GM20431 (cell line): ENCODE data around the gene LHFPL3.
"Not testable (repeated sequence)": the region's sequence is repeated elsewhere in the genome, so short reads cannot be mapped to it uniquely, and the experiment has no call there.

Experiments used
- in situ Hi-C: fragments of 300-500 bp; cut with MseI, MboI; formaldehyde crosslinking; loops from one replicate; pipeline ENCODE4 v1.15.0; 2020; ENCODE audit warnings: low sequenced_read_pairs; ENCODE audit not compliant: unreplicated experiment

Gene LHFPL3

DNA sequence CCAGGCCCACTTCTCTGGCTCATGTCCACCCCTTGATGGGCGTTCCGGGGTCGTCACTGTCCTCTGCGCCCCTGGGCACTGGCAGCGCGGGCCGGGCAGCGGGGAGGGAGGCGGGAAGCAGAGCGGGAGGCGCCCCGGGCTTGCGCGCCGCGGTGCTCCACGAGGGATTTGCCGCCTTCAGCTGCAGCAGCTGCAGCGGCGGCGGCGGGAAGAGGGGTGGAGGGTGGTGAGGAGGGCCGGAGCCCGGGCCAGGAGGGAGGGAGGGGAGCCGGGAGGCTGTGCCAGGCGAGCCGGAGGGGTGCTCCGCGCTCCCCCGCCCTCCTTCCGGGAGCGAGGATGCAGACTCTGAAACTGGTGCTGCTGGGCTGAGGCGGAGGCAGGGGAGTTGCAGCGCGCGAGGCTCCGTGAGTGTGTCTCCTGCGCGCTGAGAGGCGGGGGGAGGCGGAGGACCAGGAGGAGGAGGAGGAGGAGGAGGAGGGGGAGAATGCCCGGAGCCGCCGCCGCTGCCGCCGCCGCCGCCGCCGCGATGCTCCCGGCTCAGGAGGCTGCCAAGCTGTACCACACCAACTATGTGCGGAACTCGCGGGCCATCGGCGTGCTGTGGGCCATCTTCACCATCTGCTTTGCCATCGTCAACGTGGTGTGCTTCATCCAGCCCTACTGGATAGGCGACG, at the start of gene LHFPL3:
LHFPL3 (plus strand) TSS at position 308 of the 674 bp plus-strand sequence.
- in situ Hi-C loops = no loop called here

DNA sequence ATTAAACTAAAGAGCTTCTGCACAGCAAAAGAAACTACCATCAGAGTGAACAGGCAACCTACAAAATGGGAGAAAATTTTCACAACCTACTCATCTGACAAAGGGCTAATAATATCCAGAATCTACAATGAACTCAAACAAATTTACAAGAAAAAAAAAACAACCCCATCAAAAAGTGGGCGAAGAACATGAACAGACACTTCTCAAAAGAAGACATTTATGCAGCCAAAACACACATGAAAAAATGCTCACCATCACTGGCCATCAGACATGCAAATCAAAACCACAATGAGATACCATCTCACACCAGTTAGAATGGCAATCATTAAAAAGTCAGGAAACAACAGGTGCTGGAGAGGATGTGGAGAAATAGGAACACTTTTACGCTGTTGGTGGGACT, 46.7 kb upstream of the LHFPL3 start:
- in situ Hi-C loops = not testable (repeated sequence)

DNA sequence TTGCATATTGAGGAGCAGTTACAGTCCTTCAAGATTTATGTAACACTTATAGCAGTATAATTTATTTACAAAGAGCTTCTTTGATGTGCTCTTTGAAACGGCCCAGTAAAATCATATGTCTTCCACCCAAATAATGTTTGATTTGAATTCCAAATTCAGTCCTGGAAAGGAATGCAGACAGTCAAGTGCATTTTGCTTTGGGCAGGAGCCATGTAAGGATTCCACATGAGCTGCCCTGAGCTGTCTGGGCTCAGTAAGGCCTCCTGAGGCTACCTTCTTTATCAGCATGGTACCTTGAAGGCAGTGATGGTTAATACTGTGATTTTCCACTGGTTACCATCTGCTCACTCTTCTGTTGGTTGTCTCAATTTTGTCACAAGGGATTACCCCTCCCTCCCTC, 41.6 kb upstream of the LHFPL3 start:
- in situ Hi-C loops = no loop called here

DNA sequence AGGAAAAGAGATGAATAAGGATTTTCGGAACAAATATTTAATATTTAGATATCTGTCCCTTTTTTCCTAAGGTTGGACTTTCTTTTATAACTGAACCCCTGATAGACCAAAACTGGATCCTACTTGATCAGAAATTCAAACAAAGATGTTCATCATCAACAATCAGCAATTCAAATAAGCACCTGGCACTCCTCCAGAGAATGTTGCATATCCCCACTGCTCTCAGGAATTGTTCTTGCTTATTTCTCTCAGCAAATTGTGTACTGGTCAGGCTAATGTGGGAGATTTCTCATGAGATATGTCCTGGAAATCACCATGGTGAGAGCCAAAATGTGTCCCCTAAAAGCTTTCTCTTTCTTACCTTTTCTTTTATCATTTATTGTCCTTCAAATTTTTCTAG, 40.3 kb upstream of the LHFPL3 start:
- in situ Hi-C loops = no loop called here

GRCh38 chr7:104294291-104294690, 34.1 kb upstream of the LHFPL3 start:
- in situ Hi-C loops = no loop called here

- in situ Hi-C loops = no loop called here
These were observed 32.1 kb upstream of the LHFPL3 start for GRCh38 chr7:104296266-104296665.

GRCh38 chr7:104296900-104297299, 31.5 kb upstream of the LHFPL3 start:
- in situ Hi-C loops = no loop called here

DNA sequence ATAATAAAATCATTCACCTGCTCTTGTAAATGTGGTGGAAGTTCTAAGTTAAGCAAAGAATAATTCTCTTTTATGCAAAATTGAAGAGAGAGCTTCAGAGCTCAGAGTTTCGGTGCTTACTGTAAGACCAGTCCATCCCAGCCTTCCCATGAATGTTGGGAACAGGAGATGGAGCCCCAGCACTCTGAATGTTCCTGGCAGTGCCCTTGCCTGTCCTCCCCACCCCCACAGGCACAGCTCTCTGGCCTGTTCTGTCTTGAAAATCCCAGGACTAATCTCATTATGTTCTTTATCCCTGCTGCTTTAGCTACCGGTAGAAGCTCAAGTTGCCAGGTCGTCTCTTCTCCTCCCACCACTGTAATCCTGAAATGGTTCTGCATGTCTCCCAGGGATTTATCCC, 29.1 kb upstream of the LHFPL3 start:
- in situ Hi-C loops = no loop called here

DNA sequence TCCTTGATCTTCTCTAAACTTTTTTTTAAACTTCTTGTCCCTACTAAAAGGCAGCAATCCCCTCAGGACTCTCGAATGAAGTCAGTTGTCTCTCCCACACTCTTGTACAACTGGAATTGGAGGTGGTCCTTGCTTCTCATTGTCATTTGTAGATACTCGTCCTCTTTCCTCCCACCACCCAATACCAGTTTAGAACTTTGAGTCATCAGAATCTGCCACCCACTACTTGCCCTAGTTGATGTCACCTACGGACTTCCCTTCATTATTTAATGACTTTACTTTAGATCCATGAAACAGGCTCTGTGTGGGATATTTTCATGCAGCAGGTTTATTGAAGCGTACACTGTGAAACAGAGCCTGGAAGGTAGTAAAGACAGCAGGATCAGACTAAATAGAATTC, 28.6 kb upstream of the LHFPL3 start:
- in situ Hi-C loops = no loop called here

DNA sequence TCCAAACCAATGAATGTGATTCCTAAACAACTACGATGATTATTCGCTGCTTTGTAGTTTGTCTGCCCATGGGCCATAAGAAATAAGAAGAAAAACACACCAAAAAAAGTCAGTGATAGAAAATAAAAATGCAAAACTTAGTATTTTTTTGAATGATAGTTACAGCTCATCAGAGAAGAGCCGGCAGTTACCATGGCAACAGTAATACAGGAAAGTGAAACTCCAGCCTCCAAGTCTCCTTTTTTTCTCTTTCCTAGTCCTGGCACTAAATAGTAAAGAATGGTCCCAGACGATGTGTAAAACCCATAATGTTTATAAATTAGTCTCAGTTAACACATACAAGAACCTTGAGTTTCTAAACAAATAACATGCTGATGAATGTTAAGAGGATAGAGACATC, 21.6 kb upstream of the LHFPL3 start:
- in situ Hi-C loops = no loop called here

DNA sequence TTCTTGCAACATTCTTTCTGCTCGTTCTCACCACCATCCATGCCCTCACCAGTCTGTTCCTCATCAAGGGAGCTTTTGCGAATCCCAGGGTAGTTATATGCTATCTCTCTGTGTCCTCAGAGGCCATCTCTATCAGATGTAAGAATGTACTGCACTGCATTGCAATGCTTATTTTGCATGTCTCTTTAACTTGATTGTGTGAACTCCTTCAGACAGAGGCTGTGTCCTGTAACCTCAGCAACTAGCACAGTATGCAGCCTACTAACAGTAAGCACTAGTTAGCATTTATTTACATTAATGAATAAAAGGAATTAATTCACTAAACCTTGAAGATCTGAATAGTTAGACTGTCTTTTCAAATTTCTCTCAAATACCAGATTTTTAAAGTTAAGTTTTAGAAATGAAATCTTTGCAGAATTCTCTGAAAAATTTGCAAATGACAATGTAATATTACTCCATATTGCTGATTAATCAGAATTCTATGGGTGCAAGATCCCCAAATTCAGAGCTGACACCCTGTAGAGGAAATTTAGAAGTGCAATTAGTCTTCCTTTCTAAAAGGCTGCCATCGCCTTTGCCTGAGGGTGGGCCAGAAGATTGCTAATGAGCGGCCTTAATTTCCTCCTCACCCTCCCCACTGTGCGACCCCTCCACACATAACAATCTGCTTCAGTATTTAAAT, 10.3 kb upstream of the LHFPL3 start:
- in situ Hi-C loops = no loop called here

- in situ Hi-C loops = no loop called here
These were observed 869 bp upstream of the LHFPL3 start for GRCh38 chr7:104327534-104327933.

DNA sequence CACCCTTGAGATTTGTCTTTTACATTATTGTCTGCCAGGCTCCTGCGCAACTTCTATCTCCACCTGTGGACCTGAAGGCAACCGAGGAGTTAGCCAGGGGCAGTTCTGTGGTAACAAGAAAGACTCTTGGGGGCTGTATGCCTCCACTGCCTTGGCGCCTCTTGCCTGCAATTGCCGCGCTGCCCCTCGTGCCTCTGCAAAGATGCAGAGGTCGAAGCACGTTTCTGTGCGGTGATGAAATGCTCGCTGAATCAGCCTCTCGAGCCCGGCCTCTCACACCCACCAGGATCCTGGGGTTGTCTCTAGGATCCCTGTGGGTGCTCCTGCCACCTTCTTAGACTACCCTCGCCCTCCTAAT, 486 bp upstream of the LHFPL3 start:
- in situ Hi-C loops = no loop called here

DNA sequence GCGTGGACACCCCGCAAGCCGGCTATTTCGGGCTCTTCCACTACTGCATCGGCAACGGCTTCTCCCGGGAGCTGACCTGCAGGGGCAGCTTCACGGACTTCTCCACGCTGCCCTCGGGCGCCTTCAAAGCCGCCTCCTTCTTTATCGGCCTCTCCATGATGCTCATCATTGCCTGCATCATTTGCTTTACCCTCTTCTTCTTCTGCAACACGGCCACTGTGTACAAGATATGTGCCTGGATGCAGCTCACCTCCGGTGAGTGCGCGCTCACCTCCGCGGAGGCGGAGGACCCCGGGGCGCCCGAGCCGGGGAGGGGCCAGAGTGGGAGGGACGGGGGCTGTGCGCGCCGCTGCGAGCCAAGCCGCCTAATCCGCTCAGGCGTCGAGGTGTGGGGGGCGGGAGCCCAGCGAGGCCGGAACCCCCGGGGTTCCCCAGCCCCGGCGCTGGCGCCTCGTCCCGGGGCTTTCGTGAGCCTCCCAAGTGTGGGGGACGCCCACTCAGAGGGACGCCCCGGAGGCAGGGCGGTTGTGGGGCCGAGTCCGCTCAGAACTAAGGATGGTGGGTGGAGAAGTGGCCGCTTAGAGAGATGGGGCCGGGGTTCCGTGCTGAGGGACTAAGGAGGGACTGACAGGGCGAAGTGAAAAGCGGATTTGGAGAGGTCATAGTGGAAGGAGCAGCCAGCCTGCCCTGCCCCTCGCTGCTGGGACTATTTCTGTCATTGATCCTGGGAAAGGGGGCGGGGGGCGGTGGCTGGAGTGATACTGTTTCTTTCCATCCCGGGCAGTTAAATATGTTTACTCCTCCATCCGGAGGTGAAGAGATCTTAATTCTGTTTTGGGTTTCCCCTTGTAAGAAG, 795 bp downstream of the LHFPL3 start:
- in situ Hi-C loops = no loop called here

DNA sequence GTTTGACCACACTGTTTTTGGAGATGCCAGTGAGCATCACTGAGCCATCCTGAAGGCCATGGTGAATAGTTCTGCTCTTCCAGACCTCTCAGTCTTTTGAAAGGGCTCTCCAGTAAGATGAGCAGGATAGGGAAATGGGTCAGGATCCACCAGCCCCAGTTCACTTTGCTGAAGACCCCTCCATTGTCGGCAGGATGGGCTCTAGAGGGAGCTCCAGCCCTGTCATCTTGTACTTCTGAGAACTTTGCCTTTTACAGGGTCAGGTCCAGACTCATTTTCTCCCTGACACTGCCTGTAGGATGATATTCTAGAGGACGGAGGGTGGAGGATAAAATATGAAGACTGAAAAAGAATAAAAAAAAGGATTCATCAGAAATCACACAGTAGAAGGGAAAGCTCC, 13.1 kb downstream of the LHFPL3 start:
- in situ Hi-C loops = no loop called here

- in situ Hi-C loops = no loop called here
These were observed 24.3 kb downstream of the LHFPL3 start for GRCh38 chr7:104352736-104353135.

GRCh38 chr7:104357166-104357565, 28.8 kb downstream of the LHFPL3 start:
- in situ Hi-C loops = no loop called here

- in situ Hi-C loops = no loop called here
These were observed 30.2 kb downstream of the LHFPL3 start for GRCh38 chr7:104358446-104359132.

- in situ Hi-C loops = no loop called here
These were observed 34.4 kb downstream of the LHFPL3 start for GRCh38 chr7:104362756-104363155.

DNA sequence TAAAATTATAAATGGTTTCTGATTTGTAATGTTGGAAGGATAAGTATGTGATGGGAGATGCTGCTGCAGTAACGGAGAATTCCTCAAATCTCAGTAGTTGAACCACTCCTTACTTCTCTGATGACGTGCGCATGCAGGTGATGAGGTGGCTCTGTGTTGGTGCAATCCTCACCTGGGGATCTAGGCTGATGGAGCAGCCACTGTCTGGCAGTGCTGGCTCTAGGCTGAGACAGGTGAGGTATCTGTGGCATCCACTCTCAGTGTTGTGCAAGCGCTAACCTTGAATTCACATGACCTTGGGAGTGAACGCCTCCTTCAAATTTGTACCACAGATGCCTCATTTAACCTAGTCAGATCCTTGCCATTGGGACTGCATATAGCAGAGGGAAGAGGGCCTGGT, 35.0 kb downstream of the LHFPL3 start:
- in situ Hi-C loops = no loop called here

GRCh38 chr7:104366390-104366789, 38.0 kb downstream of the LHFPL3 start:
- in situ Hi-C loops = no loop called here
